Activated B cell treated with CpG ODN at 0.5 μM for 24 hours (primary cell): ENCODE data around the gene STX8. TPM values are rescaled to one million over a fixed set of nuclear protein-coding genes. Genes with fewer than 3 reads are reported as not detected.

ENCODE experiments used
- ATAC-seq: fragments of 200-7000 bp; cut with Tn5 transposase; one replicate; pipeline ENCODE4 v1.10.0; 2021; ENCODE audit warnings: low read depth, mild to moderate bottlenecking, moderate library complexity
- CTCF ChIA-PET: fragments of 350-600 bp; sonication (Branson Sonifier 250); formaldehyde crosslinking; loops from one replicate; lab custom pipeline; 2021; ENCODE audit warnings: antibody characterized with exemption; lab: Charles Lee
- POLR2A ChIA-PET: fragments of 350-600 bp; sonication (Branson Sonifier 250); formaldehyde crosslinking; loops from one replicate; lab custom pipeline; 2021; ENCODE audit warnings: antibody characterized with exemption; lab: Charles Lee
- DNase-seq: peaks from one replicate; pipeline ENCODE4 v3.0.0; 2022
- H3K27ac Mint-ChIP-seq: one replicate; pipeline ENCODE4 v1.8.0; 2020; ENCODE audit warnings: mixed read lengths
- H3K27me3 Mint-ChIP-seq: one replicate; pipeline ENCODE4 v1.8.0; 2021; ENCODE audit warnings: mixed read lengths
- H3K36me3 Mint-ChIP-seq: one replicate; pipeline ENCODE4 v1.8.0; 2021; ENCODE audit warnings: low read depth, mixed read lengths
- H3K4me1 Mint-ChIP-seq: one replicate; pipeline ENCODE4 v1.8.0; 2021; ENCODE audit warnings: mixed read lengths
- H3K4me3 Mint-ChIP-seq: one replicate; pipeline ENCODE4 v1.8.0; 2020; ENCODE audit warnings: mild to moderate bottlenecking, mixed read lengths
- H3K9me3 Mint-ChIP-seq: one replicate; pipeline ENCODE4 v1.8.0; 2020; ENCODE audit warnings: mixed read lengths
- intact Hi-C: fragments of 100-400 bp; cut with micrococcal nuclease; formaldehyde crosslinking; loops from one replicate; pipeline ENCODE4 v1.15.1; 2024
- total RNA-seq: library from RNA; stranded (reverse); gene quantifications from 2 replicates; pipeline ENCODE4 v1.2.3, GENCODE V29; 2022
- TF ChIP-seq, protein P1 (sequence below): fragments of 200-600 bp; IDR thresholded peaks from one replicate; pipeline ENCODE4 v1.8.0; 2022; ENCODE audit warnings: antibody characterized with exemption, mild to moderate bottlenecking

Gene STX8
- total RNA-seq, 1 donor from 2014 or later, result 66.9 TPM

GRCh38 chr17:9283909-9284308 is 291.7 kb downstream of the STX8 start:
- H3K4me3 Mint-ChIP-seq, result no peak overlapping the region
- intact Hi-C loops, result no loop called here
- peaks cover 3% of the 10 kb centered on the region for H3K4me1 Mint-ChIP-seq
- CTCF ChIA-PET, result no interaction called here
- POLR2A ChIA-PET, result no interaction called here
- H3K27ac Mint-ChIP-seq, result no peak overlapping the region
- DNase-seq, result no peak
- no peaks in the 10 kb centered on the region for H3K27me3 Mint-ChIP-seq
- no peak for ATAC-seq
- no peaks in the 10 kb centered on the region for H3K9me3 Mint-ChIP-seq
- TF ChIP-seq, protein P1, sequence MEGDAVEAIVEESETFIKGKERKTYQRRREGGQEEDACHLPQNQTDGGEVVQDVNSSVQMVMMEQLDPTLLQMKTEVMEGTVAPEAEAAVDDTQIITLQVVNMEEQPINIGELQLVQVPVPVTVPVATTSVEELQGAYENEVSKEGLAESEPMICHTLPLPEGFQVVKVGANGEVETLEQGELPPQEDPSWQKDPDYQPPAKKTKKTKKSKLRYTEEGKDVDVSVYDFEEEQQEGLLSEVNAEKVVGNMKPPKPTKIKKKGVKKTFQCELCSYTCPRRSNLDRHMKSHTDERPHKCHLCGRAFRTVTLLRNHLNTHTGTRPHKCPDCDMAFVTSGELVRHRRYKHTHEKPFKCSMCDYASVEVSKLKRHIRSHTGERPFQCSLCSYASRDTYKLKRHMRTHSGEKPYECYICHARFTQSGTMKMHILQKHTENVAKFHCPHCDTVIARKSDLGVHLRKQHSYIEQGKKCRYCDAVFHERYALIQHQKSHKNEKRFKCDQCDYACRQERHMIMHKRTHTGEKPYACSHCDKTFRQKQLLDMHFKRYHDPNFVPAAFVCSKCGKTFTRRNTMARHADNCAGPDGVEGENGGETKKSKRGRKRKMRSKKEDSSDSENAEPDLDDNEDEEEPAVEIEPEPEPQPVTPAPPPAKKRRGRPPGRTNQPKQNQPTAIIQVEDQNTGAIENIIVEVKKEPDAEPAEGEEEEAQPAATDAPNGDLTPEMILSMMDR, result no peak
- no peaks in the 10 kb centered on the region for H3K36me3 Mint-ChIP-seq

DNA sequence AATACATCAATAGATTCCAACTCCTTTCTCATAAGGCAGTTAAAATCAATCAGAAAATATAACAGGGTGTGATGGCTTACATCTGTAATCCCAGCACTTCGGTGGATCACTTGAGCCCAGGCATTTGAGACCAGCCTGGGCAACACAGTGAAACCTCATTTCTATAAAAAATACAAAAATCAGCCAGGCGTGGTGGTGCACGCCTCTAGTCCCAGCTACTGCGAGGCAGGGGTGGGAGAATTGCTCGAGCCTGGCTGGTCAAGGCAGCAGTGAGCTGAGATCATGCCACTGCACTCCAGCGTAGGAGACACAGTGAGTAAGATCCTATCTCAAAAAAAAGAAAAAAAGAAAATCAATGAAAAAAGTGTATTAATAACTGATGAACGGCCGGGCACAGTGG is 295.7 kb downstream of the STX8 start:
- ChIA-PET CTCF (no interaction called here), POLR2A (no interaction called here)
- Mint-ChIP-seq H3K9me3 (no peaks in the 10 kb centered on the region), H3K4me1 (no peaks in the 10 kb centered on the region), H3K36me3 (no peaks in the 10 kb centered on the region), H3K4me3 (no peak overlapping the region), H3K27me3 (no peaks in the 10 kb centered on the region), H3K27ac (no peak overlapping the region)
- TF ChIP-seq, protein P1, result no peak
- no peak for DNase-seq
- intact Hi-C loops, result no loop called here
- no peak for ATAC-seq

DNA sequence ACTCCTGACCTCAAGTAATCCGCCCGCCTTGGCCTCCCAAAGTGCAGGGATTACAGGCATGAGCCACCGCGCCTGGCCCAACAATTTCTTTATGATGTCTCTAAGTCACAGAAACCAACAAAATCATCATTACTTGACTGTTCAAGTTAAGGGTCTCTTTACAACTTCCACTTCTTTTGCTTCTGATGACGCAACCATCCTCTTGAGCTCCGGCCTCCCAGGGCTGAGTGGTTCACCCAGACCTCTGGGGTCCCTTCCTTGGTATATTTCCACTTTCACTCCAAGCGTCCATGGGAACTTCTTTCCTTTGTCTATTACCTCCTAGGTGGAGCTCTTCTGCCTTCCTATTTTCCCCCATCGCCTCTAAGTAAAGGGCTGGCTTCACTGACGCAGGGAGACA is 300.6 kb downstream of the STX8 start:
- intact Hi-C loops, result no loop called here
- CTCF ChIA-PET, result no interaction called here

DNA sequence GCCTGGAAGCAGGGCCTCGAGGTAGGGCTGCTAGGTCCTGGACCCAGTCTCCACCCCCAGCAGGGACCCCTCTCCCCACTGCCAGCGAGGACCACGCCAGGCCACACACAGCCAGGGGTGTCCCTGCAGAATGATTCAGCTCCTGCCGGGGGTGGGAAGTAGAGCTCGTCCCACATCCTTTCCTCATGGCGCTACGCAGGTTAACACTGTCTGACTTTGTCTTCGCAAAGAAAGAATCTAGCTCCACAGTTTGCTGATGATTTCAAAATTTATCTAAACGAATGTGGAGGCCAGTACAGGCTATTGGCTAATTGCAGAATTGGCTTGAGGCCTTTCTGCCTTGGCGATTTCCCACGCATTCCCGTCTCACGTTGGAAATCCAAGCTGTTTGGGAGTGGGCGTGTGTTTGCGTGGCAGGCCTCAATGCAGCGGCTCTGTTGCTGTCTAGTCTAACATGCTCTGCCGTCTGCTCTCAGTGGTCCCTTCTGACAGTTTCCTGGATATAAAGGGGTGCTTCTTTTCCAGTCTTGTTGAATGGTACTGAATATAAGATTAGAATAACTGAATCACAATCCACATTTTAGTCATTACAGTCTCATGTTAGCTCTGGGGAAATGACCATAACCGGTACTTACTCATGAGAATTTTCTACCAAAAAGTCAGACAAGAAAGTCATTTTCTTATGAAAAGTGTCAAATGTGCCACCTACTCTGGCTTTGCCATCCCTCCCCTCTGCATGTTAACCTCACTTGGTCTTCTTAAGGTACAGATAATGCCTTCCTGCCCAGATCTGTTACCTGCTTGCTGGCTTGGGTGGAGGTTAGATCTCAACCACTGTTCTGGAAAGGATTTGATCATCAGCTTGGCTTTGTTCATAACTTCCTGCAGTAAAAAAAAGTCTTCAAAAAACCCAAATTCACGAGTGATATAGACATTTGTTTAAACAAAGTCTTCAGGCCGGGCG is 301.9 kb downstream of the STX8 start:
- TF ChIP-seq, protein P1, result no peak
- ATAC-seq (no peak), DNase-seq (no peak)
- intact Hi-C loops, result no loop called here
- Mint-ChIP-seq H3K36me3 (peaks cover 2% of the 10 kb centered on the region), H3K4me3 (no peak overlapping the region), H3K9me3 (no peaks in the 10 kb centered on the region), H3K4me1 (no peaks in the 10 kb centered on the region), H3K27ac (no peak overlapping the region), H3K27me3 (no peaks in the 10 kb centered on the region)
- ChIA-PET POLR2A (no interaction called here), CTCF (no interaction called here)

More for the DNA sequence above, 300.6 kb downstream of the STX8 start:
- H3K4me1 Mint-ChIP-seq, result no peaks in the 10 kb centered on the region
- no peak overlapping the region for H3K4me3 Mint-ChIP-seq
- H3K27me3 Mint-ChIP-seq, result no peaks in the 10 kb centered on the region
- no peak for ATAC-seq
- no peak for DNase-seq
- TF ChIP-seq, protein P1, result no peak
- peaks cover 2% of the 10 kb centered on the region for H3K36me3 Mint-ChIP-seq
- POLR2A ChIA-PET, result no interaction called here
- no peak overlapping the region for H3K27ac Mint-ChIP-seq
- no peaks in the 10 kb centered on the region for H3K9me3 Mint-ChIP-seq

GRCh38 chr17:9272501-9273200 is 303.0 kb downstream of the STX8 start:
- ChIA-PET CTCF (no interaction called here), POLR2A (no interaction called here)
- intact Hi-C loops, result no loop called here
- Mint-ChIP-seq H3K27ac (no peak overlapping the region), H3K36me3 (peaks cover 2% of the 10 kb centered on the region), H3K4me3 (no peak overlapping the region), H3K4me1 (no peaks in the 10 kb centered on the region), H3K27me3 (no peaks in the 10 kb centered on the region), H3K9me3 (no peaks in the 10 kb centered on the region)
- DNase-seq (no peak), ATAC-seq (no peak)
- TF ChIP-seq, protein P1, result no peak
